Measurements from ENCODE around the gene LRPPRC.
"Not testable (repeated sequence)": the region's sequence is repeated elsewhere in the genome, so short reads cannot be mapped to it uniquely, and the experiment has no call there.

LRPPRC gene

GRCh38 chr2:43977677-43978375 lies 18.0 kb downstream of the LRPPRC start:
- DNase-seq: no peak

DNA sequence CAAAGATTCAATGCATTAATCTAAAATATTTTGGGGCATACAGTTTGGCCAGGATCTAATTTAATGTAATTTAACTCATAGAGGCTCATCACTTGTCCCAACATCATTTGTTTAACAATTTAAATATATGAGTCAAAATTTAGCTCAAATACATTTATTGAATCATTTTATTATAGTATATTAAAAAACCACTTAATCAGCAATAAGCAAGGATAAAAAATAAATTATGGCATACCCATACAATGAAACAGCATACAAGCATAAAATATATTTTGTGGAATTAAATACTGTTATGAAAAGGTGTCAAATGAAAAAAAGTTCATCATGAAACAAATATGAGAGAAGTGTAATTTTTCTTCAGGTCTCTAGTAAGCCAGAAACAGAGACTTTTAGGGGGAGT lies 34.9 kb downstream of the LRPPRC start:
- no peak for DNase-seq

DNA sequence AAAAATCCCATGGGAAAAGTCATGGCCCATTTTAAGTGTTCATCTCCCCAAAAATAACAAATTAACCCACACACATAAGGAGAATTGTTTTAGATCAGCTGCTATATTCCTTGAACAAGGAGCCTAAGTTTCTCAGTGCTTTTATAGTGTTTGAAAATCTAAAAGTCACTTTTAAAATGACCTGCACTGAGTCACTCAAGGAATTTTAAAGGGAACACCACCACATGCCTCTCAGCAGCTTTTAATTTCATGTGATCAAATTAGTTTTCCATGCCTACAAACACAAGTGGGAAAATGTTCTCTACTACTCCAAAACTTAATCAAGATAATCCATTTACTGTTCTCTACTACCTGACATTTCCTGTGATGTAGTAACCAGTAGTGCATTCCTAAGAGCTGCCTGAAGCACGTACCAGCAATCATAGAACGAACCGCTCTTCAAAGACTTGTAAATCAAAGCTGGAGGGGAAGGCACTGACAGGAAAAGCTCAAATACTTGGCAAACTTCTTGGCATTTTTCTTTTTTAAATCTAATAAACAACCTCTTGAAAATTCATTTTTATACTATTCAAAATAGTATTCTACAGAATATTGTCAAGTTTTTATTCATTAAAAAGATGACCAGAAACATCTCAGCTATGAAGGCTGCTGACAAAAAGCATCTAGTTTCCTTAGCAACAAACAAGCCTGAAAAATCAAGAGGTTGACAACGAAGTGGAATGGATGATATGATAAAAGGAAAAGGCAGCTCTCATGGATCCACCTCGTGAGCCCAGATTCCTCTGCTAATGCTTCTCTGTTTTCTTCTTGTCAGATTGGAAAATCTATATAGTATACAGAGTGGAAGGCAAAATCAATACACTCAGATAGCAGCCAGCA lies 37.2 kb downstream of the LRPPRC start:
- no peak for DNase-seq

- DNase-seq: peak; percentile 57
Measured at GRCh38 chr2:43950383-43951008, 45.3 kb downstream of the LRPPRC start.

- DNase-seq: no peak
Measured at GRCh38 chr2:43948370-43948769, 47.4 kb downstream of the LRPPRC start.

DNA sequence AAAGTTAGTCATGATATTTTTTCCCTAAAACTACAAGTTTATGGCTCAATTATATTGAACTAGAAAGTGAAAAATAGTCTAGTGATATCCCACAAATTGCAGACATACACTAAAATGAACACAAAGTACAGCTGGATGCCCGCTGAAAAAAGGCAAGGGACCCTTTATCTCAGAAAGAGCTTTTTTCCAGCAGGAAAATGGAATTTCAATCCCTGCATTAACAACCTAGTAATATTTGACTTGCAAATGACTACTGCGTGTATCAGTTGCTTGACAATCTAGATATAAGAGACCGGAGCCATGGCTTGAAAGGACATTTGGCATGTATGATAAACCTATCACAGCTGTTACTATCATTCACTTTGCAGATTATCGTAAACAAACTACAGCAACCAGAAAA lies 49.1 kb downstream of the LRPPRC start:
- DNase-seq: no peak

GRCh38 chr2:43945439-43945838 lies 50.4 kb downstream of the LRPPRC start:
- DNase-seq: no peak

GRCh38 chr2:43944915-43945314 lies 50.9 kb downstream of the LRPPRC start:
- no peak for DNase-seq

DNA sequence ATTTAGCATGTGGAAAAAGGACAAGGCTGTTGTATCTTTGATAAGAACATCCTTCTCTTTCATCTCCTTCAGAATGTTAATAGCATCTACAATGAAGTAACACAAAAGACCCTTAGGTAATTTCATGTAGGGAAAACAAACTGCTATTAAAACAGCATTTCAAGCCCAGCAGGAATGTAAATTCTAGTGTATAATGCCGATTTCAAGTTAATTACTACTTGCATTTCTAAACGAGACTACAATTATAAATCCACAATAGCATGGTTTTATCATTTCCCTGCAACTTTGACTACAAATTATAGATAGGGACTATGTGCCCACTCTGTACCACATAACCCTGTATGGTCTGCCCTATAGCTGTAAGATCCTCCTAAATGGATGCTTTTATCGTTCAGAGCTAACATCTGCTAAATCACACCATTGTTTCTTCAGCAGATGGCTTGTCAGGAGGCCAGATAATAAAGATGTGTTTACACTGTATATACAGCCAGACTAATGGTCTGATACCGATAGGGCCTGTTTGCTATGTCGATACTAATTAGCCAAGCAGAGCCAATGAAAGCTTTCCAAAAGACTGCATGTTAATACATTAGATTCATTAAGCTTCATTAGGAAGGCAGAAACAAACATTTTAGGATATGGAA lies 51.9 kb downstream of the LRPPRC start:
- DNase-seq: no peak

DNA sequence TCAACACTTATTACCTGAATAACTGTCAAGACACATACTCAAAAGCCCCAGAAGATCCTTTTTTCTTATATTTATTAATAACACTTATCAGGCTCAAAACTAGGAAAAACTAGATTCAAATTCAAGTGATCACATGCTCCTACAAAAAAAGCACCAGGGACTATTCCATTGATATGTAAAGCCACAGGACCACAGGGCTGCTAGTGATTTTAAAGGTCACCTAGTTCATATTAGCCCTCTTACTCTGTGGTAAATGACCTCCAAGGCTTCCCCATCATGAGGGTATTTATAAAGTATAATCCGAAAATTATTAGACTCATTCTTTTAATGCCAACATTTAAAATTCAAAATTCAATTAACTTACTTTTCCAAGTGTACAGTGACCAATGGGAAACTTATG lies 52.5 kb downstream of the LRPPRC start:
- no peak for DNase-seq

GRCh38 chr2:43942881-43943280 lies 52.9 kb downstream of the LRPPRC start:
- DNase-seq: no peak

DNA sequence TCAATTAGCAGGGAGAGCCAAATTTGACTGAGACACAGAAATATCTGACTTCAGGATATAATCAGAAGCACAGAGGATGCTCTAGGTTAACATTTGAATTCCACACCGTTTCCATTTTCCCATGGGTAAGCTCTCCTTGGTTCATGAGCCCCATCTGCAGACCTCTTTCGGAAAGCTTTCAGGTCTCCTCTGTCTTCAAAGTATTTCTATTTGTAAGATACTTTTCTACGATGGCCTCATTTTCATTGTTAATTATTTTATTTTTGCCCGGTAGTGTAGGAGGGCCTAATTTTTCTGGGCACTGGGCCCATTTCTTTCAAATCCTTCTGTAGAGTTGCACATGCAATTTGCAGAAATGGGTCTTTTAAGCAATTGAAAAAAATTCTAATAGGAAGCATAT lies 53.8 kb downstream of the LRPPRC start:
- no peak for DNase-seq

DNA sequence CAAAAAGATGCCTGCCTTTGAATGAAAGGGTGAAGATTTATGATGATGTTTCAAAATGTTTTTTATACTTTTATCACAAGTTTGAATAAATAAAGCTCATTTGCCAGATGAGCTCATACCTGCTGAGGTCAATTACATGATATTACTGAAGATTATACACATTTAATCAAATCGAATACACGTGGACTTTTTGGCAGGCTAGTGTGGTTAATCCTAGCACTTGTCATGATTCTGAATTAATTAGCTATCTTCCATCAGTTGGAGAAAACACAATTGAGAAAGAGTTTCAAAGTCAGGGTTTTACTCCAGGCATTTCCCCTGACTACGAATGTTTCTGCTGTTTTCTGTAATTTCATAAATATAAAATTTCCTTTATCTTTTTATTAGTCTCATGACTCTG lies 54.4 kb downstream of the LRPPRC start:
- no peak for DNase-seq

DNA sequence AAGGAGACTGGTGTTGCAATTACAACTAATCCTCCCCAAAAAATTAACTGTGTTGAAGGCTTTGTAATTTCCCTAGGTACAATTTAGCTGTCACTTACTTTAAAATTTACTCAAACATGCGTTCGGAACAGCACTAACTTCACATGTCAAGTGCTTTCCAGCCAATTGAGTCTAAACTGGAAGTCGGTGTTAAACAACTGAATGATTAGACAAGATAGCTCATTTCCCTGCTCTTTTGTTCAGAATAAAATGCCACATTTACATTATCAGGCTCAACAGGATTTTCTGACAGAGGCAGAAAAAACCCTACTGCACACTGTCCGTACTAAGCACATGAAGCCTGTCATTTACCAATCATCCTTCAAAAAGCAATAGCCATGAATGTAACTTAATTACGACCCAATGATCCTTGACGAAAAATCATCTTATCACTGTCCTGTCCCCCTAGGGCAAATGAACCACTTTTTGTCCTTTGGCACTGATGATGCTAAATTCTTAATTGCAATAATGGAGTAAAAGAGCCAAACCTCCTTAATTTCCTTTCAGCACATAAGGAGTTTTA lies 56.0 kb downstream of the LRPPRC start:
- DNase-seq: no peak

GRCh38 chr2:43937269-43937820 lies 58.4 kb downstream of the LRPPRC start:
- DNase-seq: no peak

- no peak for DNase-seq
Measured at GRCh38 chr2:43934567-43934966, 61.2 kb downstream of the LRPPRC start.

GRCh38 chr2:43931293-43931692 lies 64.5 kb downstream of the LRPPRC start:
- DNase-seq: no peak

- no peak for DNase-seq
Measured at GRCh38 chr2:43927442-43927841, 68.3 kb downstream of the LRPPRC start.

DNA sequence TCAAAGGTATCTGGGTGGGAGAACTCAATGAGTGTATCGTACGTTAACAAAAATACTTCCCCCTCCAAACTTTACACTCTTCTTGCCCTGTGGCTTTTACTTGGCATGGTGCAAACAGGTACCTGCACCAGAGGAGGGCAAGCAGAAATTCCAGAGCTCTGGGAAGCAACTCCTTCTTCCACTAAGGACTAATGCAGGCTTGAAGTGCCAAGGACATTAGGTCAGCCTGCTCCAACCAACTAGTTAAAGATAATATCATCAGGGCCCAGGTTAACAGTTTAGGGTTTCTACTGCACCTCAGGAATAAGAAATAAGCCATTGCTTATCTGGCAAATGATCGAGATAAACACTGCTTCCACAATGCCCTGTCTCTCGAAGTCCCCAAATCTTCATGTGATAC lies 70.4 kb downstream of the LRPPRC start:
- no peak for DNase-seq

DNA sequence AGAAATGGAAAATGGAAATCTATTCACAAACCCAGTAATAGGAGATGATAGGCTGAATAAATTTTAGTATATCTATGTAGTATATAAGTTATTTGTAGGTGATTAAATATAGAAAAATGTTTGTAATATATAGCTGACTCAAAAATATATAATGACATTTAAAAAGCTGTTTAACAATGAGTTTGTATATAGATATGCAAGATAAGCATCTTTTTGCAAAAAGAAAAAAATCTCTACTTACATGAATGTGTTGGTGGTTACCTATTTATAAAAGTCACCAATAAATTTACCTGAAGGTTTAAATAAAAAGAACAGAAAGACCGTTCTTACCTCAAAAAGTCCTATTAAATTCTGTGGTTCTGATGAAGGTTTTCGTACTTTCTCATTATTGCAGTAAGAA lies 71.3 kb downstream of the LRPPRC start:
- DNase-seq: no peak

DNA sequence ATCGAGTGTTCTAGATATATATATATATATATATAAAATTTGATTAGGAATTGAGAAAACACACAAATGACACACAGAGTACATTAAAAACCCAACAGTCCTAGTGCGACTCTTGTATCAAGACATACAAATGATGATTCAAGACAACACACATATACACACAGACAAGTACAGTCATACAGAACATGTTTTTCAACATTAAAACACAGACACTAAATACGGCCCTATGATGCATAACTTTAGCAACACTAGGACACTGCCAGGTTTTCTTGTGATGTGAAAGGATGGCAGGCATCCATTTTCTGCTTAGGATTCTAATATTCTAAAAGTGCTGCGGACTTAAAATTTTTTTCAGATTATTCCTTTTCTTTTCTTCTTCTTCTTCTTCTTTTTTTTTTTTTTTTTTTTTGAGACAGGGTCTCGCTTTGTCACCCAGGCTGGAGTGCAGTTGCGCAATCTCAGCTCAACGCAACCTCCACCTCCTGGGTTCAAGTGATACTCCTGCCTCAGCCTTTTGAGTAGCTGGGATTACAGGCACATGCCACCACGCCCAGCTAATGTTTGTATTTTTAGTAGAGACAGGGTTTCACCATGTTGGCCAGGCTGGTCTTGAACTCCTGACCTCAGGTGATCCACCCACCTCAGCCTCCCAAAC lies 84.5 kb downstream of the LRPPRC start:
- not testable (repeated sequence) for DNase-seq

DNA sequence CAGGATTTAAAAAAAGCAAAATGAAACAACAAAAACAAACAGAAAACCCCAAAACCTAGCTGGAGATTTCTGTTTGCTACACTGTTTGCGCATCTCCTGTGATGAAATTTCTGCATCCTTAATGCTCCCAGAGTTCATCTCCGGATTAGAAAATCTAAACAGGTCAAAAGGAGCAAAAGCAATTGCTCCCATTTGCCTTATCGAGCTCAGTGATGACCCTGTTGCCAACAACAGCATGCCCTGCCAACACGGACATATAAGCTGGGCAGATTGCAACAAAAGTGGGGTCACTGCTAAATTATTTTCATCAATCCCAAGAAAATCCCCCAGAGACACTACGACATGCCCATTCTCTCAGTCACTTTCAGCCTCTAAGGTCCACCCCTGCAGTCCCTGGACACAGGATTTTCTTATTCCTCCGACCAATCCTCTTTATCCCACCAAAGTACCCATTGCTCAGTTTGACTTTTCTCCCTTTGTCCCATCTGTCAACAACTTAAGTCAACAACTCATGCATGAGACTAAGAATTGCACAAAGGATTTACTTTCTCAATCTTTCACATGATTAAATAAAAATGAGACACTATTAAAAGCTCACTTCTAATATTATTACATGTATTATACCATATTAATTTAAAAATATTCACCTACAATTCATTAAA lies 89.2 kb downstream of the LRPPRC start:
- DNase-seq: no peak

All from RPMI8226 (cell line).